SK-N-SH (cell line): ENCODE data around the gene DDIAS. TPM values are rescaled to one million over a fixed set of nuclear protein-coding genes. Genes with fewer than 3 reads are reported as not detected.

Experiments
- CTCF ChIA-PET: fragments of 300-600, 350-600 bp; formaldehyde crosslinking; extraction: SDS; loops from one replicate; lab custom pipeline; 2021; lab: Yijun Ruan, JAX
- POLR2A ChIA-PET: fragments of 350-600 bp; sonication (Branson Sonifier 250); formaldehyde crosslinking; extraction: SDS; loops from one replicate; lab custom pipeline; 2020; ENCODE audit warnings: antibody characterized with exemption, inconsistent platforms; lab: Yijun Ruan, JAX
- DNase-seq: peaks from one replicate; pipeline ENCODE4 v3.0.0; 2012
- H2AFZ ChIP-seq: fragments of 200-600 bp; sonication (generic); 2 replicates; pipeline ENCODE4 v1.8.1; 2016; ENCODE audit warnings: antibody characterized with exemption, mild to moderate bottlenecking, low read depth
- H3F3A ChIP-seq: fragments of 200-600 bp; sonication (generic); replicated peaks from 2 replicates; pipeline ENCODE3; 2016; ENCODE audit warnings: antibody characterized with exemption, mild to moderate bottlenecking; ENCODE audit not compliant: insufficient read depth
- H3K27ac ChIP-seq, 2 experiments: fragments of 200-500 bp in 1 of 2; fragments of 200-600 bp in 1 of 2; sonication (Bioruptor generic) in 1 of 2; sonication (generic), shearing (Covaris generic) in 1 of 2; 2 replicates each; pipeline versions ENCODE4 v1.5.1 to v1.6.1; 2014 to 2016; ENCODE audit warnings: low read depth in 2 of 2, inconsistent platforms in 1 of 2, low read length in 1 of 2, mild to moderate bottlenecking in 1 of 2, mixed read lengths in 1 of 2
- H3K27me3 ChIP-seq: fragments of 200-600 bp; sonication (generic), shearing (Covaris generic); 2 replicates; pipeline ENCODE4 v1.6.1; 2016; ENCODE audit warnings: mixed run types; ENCODE audit not compliant: insufficient read depth
- H3K36me3 ChIP-seq, 2 experiments: fragments of 200-500 bp in 1 of 2; fragments of 200-600 bp in 1 of 2; sonication (Bioruptor generic) in 1 of 2; sonication (generic) in 1 of 2; replicated peaks in 1 of 2; 2 replicates each; pipeline versions ENCODE3 to v1.5.1; 2014 to 2016; ENCODE audit warnings: low read length in 1 of 2, mild to moderate bottlenecking in 1 of 2; ENCODE audit not compliant: insufficient read depth in 2 of 2, control insufficient read depth in 1 of 2
- H3K4me1 ChIP-seq, 2 experiments: fragments of 200-500 bp in 1 of 2; fragments of 200-600 bp in 1 of 2; sonication (Bioruptor generic) in 1 of 2; sonication (generic), shearing (Covaris generic) in 1 of 2; 2 replicates each; pipeline versions ENCODE4 v1.5.1 to v1.6.1; 2014 to 2016; ENCODE audit warnings: low read depth in 1 of 2, low read length in 1 of 2, mixed run types in 1 of 2; ENCODE audit not compliant: insufficient read depth in 2 of 2, control insufficient read depth in 1 of 2
- H3K4me2 ChIP-seq: fragments of 200-600 bp; sonication (generic), shearing (Covaris generic); 2 replicates; pipeline ENCODE4 v1.6.1; 2017; ENCODE audit warnings: mixed run types
- H3K4me3 ChIP-seq, 2 experiments: fragments of 200-500 bp in 1 of 2; fragments of 200-600 bp in 1 of 2; sonication (Bioruptor generic) in 1 of 2; sonication (generic), shearing (Covaris generic) in 1 of 2; 2 replicates each; pipeline versions ENCODE4 v1.5.1 to v1.8.1; 2014 to 2016; ENCODE audit warnings: low read depth in 2 of 2, inconsistent platforms in 1 of 2, low read length in 1 of 2, mild to moderate bottlenecking in 1 of 2, mixed read lengths in 1 of 2, moderate library complexity in 1 of 2
- H3K79me2 ChIP-seq: fragments of 200-600 bp; sonication (generic); 2 replicates; pipeline ENCODE4 v1.8.1; 2017; ENCODE audit warnings: mild to moderate bottlenecking; ENCODE audit not compliant: insufficient read depth
- H3K9ac ChIP-seq: fragments of 200-600 bp; sonication (generic); 2 replicates; pipeline ENCODE4 v1.6.1; 2017; ENCODE audit warnings: mixed run types
- H3K9me2 ChIP-seq: fragments of 200-600 bp; sonication (generic); 2 replicates; pipeline ENCODE4 v1.6.1; 2017; ENCODE audit warnings: mixed run types
- H3K9me3 ChIP-seq: fragments of 200-600 bp; sonication (generic); 2 replicates; pipeline ENCODE4 v1.6.1; 2017; ENCODE audit warnings: mixed run types, mild to moderate bottlenecking, moderate library complexity
- H4K20me1 ChIP-seq: fragments of 200-600 bp; sonication (generic); 2 replicates; pipeline ENCODE4 v1.6.1; 2017; ENCODE audit warnings: mild to moderate bottlenecking, mixed run types; ENCODE audit not compliant: insufficient read depth
- FOXM1 ChIP-seq: IDR thresholded peaks from 2 replicates; pipeline ENCODE4 v1.4.0; 2012; ENCODE audit warnings: low read depth, mild to moderate bottlenecking
- GATA2 ChIP-seq: sonication (generic); formaldehyde crosslinking; IDR thresholded peaks from 2 replicates; pipeline ENCODE4 v1.5.0; 2020; ENCODE audit warnings: mild to moderate bottlenecking, missing genetic modification reagents
- JUND ChIP-seq: IDR thresholded peaks from 2 replicates; pipeline ENCODE4 v1.4.0; 2012
- NRF1 ChIP-seq: IDR thresholded peaks from 2 replicates; pipeline ENCODE4 v1.6.1; 2012; ENCODE audit warnings: low read depth, mild to moderate bottlenecking, low read length
- POLR2AphosphoS5 ChIP-seq: IDR thresholded peaks from 2 replicates; pipeline ENCODE4 v1.6.1; 2012; ENCODE audit warnings: low read depth, low read length
- RAD21 ChIP-seq: IDR thresholded peaks from 2 replicates; pipeline ENCODE4 v1.6.1; 2012; ENCODE audit warnings: mild to moderate bottlenecking, low read length
- RCOR1 ChIP-seq: fragments of 150-350 bp; IDR thresholded peaks from 2 replicates; pipeline ENCODE4 v1.6.1; 2017; ENCODE audit warnings: antibody characterized with exemption, low read length
- RFX5 ChIP-seq: IDR thresholded peaks from 2 replicates; pipeline ENCODE4 v1.6.1; 2012; ENCODE audit warnings: mild to moderate bottlenecking, improper control_type of control experiment, low read length
- SIN3A ChIP-seq: IDR thresholded peaks from 2 replicates; pipeline ENCODE4 v1.6.1; 2012; ENCODE audit warnings: low read depth, mild to moderate bottlenecking, low read length, moderate library complexity, borderline replicate concordance
- SMC3 ChIP-seq: IDR thresholded peaks from 2 replicates; pipeline ENCODE4 v1.6.1; 2012; ENCODE audit warnings: low read depth, low read length, improper control_type of control experiment
- TAF1 ChIP-seq: IDR thresholded peaks from 2 replicates; pipeline ENCODE4 v1.6.1; 2012; ENCODE audit warnings: low read depth, mild to moderate bottlenecking, low read length, moderate library complexity, borderline replicate concordance
- TEAD4 ChIP-seq: IDR thresholded peaks from 2 replicates; pipeline ENCODE4 v1.4.0; 2012; ENCODE audit warnings: mild to moderate bottlenecking, borderline replicate concordance; ENCODE audit not compliant: insufficient read depth
- USF1 ChIP-seq: IDR thresholded peaks from 2 replicates; pipeline ENCODE4 v1.4.0; 2012; ENCODE audit warnings: low read depth, borderline replicate concordance
- YY1 ChIP-seq: IDR thresholded peaks from 2 replicates; pipeline ENCODE4 v1.4.0; 2012; ENCODE audit warnings: low read depth, mild to moderate bottlenecking
- WGBS: methylation state at CpG from one replicate; pipeline ENCODE4 v1.1.6; 2017; ENCODE audit warnings: low lambda C conversion rate; 5-methylcytosine and 5-hydroxymethylcytosine counted together
- polyA plus RNA-seq, 3 experiments: library from polyadenylated mRNA; depleted of rRNA; stranded (reverse); fragments of >200 nt; gene quantifications; 2 replicates each; pipeline ENCODE4 v1.2.3, GENCODE V29; 2012
- TF ChIP-seq, protein P1 (sequence below): fragments of 150-350 bp; IDR thresholded peaks from 2 replicates; pipeline ENCODE4 v1.6.1; 2016; ENCODE audit warnings: mild to moderate bottlenecking, low read depth, low read length
- TF ChIP-seq, protein P2 (sequence below): IDR thresholded peaks from 2 replicates; pipeline ENCODE4; 2012

The DDIAS gene
- polyA plus RNA-seq, 1 of the 3 experiments (the other 2 are of a cell fraction): 4.4 TPM

GRCh38 chr11:82895437-82896091, 6.0 kb upstream of the DDIAS start:
- Histone ChIP-seq H4K20me1 (no peaks in the 10 kb centered on the region), H3K27me3 (no peaks in the 10 kb centered on the region), H3K9me3 (no peaks in the 10 kb centered on the region), H3K4me3 (no peak overlapping the region), H3K27ac (no peak overlapping the region)
- DNase-seq: no peak
- CTCF ChIA-PET: interaction anchor here (1.0 to 1.7 kb wide), 2 partner anchors 13 to 28 kb away, joined by 4 to 6 read pairs; no protein-coding TSS in a partner anchor
- TF ChIP-seq YY1: no peak
- TF ChIP-seq, all 33 proteins: peak for 0
- Histone ChIP-seq H3K4me1 (peaks cover 0 to 12% of the 10 kb centered on the region in 2 experiments; a peak in 3 of 4 replicates), H3K9ac (no peak overlapping the region), H3K36me3 (no peaks in the 10 kb centered on the region), H3F3A (no peaks in the 10 kb centered on the region), H2AFZ (no peak overlapping the region), H3K4me2 (no peak overlapping the region), H3K79me2 (peaks cover 14% of the 10 kb centered on the region), H3K9me2 (0 out of 2 replicates have a peak, but pooled peaks cover 3% of the 10 kb centered on the region)
- POLR2A ChIA-PET: no interaction called here

GRCh38 chr11:82896183-82896582, 5.4 kb upstream of the DDIAS start:
- no peak for DNase-seq
- H3F3A ChIP-seq: no peaks in the 10 kb centered on the region
- H3K9ac ChIP-seq: no peak overlapping the region
- no peak overlapping the region for H2AFZ ChIP-seq
- CTCF ChIA-PET: interaction anchor here (1.0 kb wide), 1 partner anchor 29 kb away, joined by 6 read pairs; no protein-coding TSS in a partner anchor
- H3K9me3 ChIP-seq: no peaks in the 10 kb centered on the region
- H3K79me2 ChIP-seq: peaks cover 14% of the 10 kb centered on the region
- H3K27me3 ChIP-seq: no peaks in the 10 kb centered on the region
- TF ChIP-seq RCOR1: no peak
- TF ChIP-seq NRF1: no peak
- TF ChIP-seq USF1: no peak
- no peak for TF ChIP-seq TAF1
- no peak for TF ChIP-seq POLR2AphosphoS5
- TF ChIP-seq RFX5: no peak
- no peak for TF ChIP-seq GATA2 (CRISPR knock-in tag)
- TF ChIP-seq TEAD4: no peak
- TF ChIP-seq SIN3A: no peak
- no peak for TF ChIP-seq SMC3
- TF ChIP-seq, protein P1, sequence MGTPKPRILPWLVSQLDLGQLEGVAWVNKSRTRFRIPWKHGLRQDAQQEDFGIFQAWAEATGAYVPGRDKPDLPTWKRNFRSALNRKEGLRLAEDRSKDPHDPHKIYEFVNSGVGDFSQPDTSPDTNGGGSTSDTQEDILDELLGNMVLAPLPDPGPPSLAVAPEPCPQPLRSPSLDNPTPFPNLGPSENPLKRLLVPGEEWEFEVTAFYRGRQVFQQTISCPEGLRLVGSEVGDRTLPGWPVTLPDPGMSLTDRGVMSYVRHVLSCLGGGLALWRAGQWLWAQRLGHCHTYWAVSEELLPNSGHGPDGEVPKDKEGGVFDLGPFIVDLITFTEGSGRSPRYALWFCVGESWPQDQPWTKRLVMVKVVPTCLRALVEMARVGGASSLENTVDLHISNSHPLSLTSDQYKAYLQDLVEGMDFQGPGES: no peak
- no peak for TF ChIP-seq JUND
- TF ChIP-seq, protein P2, sequence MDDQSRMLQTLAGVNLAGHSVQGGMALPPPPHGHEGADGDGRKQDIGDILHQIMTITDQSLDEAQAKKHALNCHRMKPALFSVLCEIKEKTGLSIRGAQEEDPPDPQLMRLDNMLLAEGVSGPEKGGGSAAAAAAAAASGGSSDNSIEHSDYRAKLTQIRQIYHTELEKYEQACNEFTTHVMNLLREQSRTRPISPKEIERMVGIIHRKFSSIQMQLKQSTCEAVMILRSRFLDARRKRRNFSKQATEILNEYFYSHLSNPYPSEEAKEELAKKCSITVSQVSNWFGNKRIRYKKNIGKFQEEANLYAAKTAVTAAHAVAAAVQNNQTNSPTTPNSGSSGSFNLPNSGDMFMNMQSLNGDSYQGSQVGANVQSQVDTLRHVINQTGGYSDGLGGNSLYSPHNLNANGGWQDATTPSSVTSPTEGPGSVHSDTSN: no peak
- TF ChIP-seq FOXM1: no peak
- TF ChIP-seq RAD21: no peak
- H3K4me1 ChIP-seq: peaks cover 0 to 16% of the 10 kb centered on the region in 2 experiments; a peak in 3 of 4 replicates
- 0 out of 2 replicates have a peak, but pooled peaks cover 3% of the 10 kb centered on the region for H3K9me2 ChIP-seq
- POLR2A ChIA-PET: no interaction called here
- WGBS: 92% methylated on average over 6 of the region's 6 CpGs
- H3K4me2 ChIP-seq: no peak overlapping the region
- H4K20me1 ChIP-seq: no peaks in the 10 kb centered on the region
- H3K36me3 ChIP-seq: no peaks in the 10 kb centered on the region
- H3K27ac ChIP-seq: no peak overlapping the region
- H3K4me3 ChIP-seq: no peak overlapping the region
